SHP77 treated with DMSO at 0.1 percent for 48 hours (cell line): ENCODE results near the gene EEF1E1.
A peak's percentile ranks its signal among the peaks of the same experiment; 100 is the strongest.

Experiments used
- DNase-seq: peaks from one replicate; lab custom pipeline; 2025; lab: John Stamatoyannopoulos, UW

Gene EEF1E1

DNA sequence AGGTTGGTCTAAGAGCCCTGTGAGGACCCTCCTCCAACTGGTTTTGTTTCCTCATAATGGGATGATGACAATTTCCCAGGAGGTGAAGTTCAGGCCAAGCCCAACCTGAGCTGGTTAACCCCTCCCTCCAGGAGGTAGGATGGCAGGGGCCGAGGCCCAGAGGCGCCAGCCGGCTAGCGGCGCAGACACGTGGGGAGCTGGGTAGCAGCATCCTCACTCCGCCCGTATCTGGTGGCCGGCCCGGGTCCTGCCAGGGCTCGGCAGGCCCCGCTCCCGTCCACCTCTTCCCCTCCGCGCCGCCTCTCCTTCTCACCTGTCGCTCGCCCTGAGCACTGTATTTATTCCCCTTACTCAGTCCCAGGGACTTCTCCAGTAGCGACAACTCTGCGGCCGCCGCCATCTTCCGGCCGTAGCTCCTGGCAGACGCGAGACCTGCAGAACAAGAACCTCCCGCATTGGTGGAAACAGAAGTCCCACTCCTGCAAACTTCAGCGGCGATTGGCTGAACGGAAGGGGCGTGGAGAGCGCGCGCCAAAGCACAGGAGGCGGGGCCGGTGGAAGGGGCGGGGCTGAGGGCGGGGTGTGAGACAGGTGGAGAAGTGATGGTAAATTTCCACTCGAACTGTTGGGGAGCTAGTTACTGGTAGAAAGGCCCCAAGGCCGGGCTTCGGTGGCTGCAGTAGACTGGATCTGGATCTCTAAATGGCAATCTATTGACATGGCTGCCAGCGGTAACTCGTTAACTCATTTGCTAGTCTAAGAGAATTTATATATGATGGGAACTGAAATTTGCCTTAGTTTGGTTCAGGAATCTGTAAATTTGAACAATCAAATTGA, at the start of gene EEF1E1:
Gene EEF1E1, minus strand, starts transcription at position 427 of the 837 bp plus-strand sequence. Its CDS starts 27 bp downstream, at position 400.
- peak; percentile 91 for DNase-seq

DNA sequence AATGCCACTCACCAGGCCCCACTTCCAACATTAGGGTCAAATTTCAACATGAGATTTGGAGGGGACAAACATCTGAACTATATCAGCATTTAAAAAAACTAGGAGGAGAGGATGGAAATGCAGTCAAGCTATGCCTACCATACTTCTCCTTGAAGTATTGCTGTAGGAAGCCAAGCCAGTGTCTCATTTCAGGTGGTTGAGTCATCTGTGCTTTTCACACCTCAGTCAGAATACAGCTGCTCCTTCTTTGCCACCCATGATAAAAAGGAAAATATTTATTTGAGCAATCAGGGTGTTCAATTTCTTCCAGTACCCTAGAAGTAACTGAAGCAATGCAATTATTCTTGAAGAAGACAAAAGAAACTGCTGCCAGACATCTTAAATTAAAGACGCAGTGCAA, 47.0 kb upstream of the EEF1E1 start:
- DNase-seq: no peak

DNA sequence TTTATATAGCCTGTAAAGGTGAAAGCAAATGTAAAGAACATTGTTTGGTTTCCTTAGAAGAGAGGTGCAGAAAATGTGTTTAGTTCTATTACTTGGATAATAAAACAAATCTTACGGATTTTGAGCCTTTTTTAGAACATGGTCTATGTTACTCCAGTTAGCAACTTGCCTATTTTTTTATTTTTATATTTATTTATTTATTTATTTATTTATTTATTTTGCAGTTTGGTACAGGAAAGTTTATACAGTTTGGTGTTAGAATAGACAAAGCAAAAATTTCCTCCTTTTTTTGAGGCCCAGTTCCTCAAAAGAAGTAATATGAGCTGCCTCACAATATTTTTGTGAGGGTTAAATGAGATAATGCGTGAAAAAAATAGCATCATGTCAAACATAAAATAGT, 41.6 kb upstream of the EEF1E1 start:
- no peak for DNase-seq

DNA sequence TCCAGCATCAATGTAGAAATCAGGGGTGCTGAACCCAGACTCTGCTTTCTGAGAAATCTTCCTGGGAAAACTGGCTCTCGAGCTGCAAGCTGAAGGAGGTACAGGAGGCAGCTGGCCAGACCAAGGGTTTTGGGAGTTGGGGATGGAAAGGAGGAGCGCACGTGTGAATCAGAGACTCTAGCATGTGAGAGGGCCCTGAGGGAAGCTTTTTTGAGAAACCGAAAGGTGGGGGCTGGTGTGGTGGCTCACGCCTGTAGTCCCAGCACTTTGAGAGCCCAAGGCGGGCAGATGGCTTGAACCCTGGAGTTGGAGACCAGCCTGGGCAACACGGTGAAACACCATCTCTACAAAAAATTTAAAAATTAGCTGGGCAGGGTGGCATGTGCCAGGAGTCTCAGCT, 37.1 kb upstream of the EEF1E1 start:
- DNase-seq: no peak

DNA sequence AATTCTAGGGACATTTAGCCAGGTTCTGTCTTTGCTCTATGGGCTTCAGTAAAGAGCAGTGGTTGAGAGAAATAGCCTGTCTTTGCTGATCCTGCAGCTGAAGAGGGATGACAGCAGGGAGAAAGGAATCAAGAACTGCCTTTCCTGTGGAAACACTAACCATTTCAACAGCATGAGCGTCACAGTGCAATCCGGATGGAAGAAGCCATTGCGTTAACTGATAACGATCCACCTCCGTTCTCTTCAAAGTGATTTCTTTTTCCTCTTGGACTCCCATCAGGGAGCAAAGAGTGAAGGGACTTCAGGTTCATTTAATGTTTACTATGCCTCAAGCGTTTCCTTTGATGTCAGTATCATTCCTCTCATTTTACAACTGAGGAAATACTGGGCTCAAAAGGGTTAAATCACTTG, 35.2 kb upstream of the EEF1E1 start:
- no peak for DNase-seq

DNA sequence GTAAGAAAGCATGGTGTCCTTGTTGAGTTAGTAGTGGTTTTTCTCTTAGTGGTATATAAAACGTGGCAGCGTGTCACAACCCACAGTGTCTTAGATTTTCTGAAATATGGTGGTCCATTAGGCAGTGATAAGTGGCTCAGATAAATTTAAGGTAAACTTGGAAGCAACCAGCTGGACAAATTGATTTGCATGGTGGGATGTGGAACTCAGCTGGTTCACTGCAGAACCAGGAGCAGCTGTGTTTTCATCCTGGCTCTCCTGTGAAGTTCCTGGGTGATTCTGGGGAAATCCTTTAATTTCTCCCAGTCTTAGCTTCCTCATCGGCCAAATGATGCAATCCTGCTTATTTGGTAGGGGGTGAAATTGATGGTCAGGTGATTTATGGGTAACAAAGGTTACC, 32.9 kb upstream of the EEF1E1 start:
- DNase-seq: no peak

DNA sequence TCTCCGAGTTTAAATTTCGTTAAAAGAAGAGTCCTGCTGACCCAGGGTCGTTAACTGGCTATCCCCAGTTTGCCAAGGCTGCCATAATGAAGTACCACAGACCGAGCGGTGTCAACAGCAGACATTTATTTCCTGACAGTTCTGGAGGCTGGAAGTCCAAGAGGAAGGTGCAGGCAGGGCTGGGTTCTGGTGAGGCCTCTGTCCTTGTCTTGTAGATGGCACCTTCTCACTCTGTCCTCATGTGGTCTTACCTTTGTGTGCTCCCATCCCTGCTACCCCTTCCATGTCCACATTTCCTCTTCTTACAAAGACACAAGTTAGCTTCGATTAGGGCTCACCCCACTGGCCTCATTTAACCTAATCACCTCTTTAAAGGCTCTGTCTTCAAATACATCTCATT, 29.8 kb upstream of the EEF1E1 start:
- no peak for DNase-seq

DNA sequence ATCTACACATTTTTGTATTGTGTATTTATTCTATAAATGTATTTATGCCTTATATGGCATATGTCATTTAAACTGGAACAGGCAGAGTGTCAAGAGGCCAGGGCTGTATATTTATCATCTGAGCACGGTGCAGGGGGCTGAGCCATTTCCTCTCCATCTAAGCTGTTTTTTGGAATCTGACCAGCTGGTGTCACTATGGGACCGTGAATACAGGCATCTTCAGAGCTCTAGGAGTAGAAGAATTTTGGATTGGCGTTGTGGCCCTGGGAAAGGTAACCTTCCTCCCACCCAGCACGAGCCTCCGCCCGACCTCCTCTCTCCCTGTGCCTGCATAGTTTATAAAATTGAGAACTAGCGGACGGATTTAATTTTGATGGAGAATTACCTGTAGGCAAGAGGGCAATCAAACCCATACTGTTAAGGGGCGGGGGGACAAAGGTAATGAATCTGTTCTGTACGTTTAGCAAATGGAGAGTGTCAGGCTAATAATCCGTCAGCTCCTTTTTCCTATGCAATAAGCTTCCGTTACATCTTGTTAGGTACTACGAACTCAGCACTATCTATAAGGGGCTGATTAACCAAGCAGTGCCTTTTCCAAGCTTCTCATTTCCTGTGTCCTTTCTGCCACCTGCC, 29.0 kb upstream of the EEF1E1 start:
- peak; percentile 44 for DNase-seq

DNA sequence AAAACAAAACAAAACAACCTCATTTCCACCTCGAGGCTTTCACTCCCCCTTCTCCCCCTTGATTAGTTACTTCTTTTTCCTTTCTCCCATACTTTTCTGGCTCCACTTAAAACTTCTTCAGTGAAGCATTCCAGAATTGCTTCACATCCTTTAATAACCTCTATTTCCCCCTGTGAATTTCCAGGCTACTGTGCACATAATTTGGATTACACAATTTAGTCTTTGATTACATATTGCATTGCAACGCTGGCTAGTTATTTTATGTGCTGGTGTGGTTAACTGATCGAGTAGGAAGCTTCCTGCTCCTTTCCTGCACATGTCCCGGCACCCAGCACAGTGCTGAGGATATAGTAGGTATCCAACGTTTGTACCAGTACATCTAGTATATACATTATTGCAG, 28.1 kb upstream of the EEF1E1 start:
- no peak for DNase-seq

DNA sequence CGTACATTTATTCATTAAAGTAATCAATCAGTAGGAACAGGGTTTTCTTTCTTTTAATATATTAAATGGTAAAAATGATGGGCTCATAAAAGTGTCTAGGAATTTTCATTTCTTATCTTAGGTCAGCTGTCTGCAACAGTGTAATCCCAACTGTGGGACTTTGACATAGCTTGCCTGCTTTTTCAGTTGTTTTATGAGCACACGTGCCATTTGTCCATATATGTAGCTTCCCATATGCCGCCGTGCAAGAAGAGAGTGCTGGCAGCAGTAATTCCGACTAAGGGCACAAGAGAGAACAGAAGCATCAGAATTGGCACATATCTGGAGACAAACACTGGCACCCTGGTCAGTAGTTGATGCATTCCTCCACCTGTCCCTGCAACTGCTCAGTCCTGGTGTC, 20.9 kb upstream of the EEF1E1 start:
- no peak for DNase-seq

DNA sequence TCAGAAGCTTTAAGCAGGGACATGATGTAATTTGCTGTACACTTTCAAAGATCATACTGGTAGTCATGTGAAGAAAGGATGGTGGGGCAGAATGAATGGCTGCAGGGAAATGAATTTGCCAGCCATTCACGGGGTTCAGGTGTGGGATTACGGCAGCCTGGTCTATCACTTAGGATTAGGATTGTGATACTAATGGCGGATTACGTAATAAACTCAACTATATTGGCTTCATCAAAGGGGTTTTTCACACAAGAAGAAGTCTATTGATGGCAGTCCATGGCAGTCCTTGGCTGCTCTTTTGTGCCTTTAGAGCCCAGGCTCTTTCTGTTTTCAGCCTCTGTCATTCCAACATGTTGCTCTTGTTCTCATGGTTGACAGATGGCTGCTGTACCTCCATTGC, 12.6 kb upstream of the EEF1E1 start:
- DNase-seq: no peak

DNA sequence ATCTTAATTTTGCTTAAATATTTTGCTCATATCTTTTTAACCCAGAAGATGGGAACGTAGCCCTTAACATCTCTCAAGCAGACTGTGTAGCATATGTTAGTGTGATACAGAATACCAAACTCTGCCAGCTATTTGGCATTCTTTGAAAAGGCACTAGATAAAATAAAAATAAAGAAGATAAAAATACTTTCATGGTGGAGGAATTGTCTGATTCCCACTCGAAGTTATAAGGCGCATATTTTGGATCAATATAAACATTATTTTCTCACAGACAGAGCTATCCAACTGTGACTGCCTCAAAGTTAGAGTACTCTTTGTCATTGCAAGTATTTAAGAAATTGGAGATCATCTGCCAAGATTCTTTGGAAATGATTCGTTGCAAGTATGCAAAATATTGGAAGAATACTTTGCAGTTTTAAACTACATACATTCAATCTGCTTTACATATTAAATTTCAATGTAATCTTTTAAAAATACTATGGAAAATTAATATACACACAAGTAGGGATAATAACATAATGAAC, 10.8 kb upstream of the EEF1E1 start:
- DNase-seq: no peak

DNA sequence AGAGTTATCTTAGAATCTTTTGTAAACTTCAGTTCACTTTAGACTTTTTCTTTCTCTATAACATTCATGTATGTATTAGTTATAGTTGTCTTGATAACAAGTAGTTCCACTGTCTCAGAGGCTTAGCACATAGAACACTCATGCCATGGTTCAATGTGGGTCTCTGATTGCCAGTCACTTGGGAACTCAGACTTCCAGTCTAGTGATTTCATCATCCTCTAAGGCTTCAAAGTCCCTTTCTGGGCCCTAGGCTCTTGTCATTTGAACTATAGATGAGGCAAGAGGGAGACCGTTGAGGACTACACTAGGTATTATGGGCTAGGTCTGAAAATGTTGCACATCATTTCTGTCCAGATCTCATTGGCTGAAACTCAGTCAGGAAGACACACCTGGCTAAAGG, 8.4 kb upstream of the EEF1E1 start:
- no peak for DNase-seq

DNA sequence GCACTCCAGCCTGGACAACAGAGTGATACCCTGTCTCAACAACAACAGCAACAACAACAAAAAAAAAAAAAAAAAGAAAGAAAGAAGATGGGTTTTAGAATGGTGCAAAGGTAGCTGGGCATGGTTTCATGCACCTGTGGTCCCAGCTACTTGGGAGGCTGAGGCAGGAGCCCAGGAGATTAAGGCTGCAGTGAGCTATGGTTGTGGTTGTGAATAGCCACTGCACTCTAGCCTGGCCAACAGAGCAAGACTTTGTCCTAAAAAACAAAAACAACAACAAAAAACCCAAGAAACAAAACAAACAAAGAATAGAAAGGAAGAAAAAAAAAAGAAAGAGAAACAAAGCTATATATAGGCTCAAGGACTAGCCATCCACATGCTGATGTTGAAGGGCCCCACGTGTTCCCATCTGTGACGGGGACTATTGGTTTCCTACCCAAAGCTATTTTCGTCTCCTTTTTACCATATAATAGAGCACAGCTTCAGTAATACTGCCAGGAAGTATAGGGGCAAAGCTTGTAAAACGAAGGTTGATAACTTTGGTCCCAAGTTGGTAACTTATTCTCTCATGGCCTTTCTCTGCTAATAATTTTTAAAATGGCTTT, 7.9 kb upstream of the EEF1E1 start:
- no peak for DNase-seq

DNA sequence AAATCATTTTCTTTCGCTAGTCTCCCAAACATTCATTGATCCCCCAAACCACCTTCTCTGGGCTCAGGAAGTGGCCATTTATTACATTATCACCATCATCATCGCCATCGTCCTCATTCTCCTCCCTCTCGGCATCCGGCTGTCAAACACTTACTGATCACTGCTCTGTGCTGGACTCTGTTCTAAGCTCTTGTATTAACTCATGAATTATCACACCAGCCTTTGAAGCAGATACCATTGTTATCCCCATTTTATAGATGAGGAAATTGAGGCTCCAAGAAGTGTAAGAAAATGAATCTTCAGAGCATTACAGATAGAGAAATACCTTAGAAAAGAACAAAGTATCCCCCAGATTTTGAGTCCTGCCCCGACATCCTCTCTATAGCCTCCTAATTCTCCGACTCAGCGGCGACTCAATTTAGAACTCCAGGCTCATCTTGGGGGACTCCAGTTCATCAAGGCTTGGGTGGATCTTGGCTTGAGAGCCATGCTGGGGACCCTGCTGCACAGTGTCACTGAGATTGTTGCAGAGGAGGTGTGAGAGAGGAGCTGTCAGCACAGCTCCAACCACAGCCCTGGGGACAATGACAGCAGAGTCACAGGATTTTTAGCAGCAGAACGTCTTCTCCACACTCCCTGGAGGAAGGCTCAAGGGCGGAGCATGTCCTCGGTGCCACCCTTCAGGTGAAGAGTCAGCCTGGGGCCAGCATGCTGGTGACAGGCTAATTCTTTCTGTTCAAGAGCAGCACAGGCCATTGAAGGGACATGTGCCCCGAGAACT, 6.6 kb upstream of the EEF1E1 start:
- DNase-seq: no peak

DNA sequence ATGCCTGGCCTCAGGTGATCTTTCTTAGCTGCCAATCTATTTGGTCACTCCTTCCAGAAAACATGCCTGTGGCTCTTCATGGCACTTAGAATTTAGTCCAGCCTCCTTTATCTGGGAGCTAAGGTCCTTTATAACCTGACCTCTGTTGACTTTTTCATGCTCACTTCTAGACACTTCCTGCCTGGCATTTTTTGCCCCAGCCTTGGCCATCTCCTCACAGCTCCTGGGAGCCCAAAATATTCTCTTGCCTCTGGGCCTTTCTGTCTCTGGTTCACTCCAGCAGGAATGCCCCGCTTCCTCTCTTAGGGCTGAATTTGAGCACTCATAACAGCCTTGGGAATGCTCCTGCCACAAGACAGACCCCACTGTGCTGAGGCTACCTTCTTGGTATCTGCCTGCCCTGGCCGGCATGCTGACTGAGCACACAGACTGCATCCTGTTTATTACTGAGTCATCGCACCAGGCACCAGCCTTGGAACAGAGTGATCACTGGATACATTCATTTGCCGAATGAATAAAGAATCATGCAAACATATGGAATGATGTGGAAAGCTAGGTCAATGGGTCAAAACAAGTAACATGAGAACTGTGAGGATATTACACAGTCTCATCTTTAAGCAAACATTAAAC, 5.8 kb upstream of the EEF1E1 start:
- DNase-seq: no peak

DNA sequence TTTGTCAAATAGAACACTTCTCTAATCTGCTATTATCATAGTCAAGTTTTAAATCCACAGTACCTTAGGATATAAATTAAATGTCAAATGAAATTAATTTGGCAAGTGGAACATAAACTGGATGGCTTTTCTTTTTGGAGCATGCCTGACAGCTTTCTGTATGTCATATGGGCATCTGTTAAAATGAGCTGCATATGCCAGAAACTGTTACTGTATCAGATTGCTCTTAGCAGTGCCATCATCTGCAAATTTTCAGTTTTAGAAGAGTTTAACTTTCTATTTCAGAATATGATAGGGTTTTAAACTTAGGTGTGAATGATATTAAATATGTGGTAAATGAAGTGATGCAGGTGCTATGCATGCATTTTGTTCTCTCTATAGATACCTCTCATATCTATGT, 3.4 kb upstream of the EEF1E1 start:
- DNase-seq: no peak

DNA sequence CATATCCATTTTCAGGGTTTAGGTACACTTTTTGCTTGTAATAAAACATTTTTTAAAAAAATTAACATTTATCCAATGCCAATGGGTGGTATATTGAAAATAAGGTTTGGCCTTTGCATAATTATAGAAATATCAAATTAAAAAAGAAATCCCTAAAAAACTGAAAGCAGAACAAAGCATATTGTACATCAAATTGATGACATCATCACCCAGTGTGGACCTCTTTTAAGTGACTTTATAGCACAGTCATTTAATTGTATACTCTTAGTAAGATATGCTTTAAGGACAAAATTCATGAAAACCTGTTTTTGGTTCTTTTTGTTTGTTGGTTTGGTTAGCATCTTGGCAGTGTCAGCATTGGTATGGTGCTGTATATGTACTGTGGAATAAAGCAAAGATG, 1.4 kb upstream of the EEF1E1 start:
- DNase-seq: no peak

DNA sequence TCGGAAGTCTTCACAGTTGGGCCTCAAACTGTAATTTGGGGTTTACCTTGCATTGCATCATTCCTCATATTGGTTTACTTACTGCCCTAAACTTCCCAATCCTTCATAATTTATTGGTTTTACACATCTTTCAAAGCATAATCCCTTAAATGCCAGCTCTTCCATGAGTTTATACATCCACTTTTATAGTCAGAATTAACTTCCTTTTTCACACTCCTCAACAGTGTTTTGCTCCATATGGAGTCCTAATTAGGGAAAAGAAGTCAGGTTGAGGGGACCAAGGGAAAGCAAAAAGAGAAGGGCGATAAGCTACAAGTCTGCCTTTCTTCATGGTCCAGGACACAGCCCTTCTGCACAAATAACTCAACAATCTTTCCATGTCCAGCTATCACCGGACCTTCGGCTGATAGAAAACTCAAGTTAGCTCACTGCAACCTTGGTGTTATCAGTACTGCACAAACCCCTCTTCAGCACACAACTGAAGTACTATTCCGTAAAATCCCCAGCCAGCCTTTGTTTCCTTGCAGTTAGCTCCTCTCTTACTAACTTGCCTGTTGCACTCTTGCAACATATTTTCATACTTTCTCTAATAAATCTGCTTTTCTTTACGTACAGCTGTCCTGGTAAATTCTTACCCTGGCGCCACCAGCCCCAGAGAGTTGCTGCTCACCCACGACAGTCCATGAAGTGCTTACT, 2.0 kb downstream of the EEF1E1 start:
- no peak for DNase-seq

DNA sequence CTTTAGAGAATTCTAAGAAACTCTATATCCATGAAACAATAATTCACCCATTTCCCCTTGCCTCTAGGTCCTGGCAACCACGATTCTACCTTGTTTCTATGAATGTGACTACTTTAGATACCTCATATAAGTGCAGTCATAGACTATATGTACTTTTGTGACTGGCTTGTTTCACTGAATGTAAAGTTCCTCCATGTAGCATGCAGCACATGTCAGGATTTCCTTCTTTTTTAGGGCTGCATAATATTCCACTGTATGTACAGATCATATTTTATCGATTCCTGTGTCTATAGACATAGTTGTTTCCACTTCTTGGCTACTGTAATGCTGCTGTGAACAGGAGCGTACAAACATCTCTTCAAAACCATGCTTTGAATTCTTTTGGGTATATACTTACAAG, 11.7 kb downstream of the EEF1E1 start:
- DNase-seq: no peak

DNA sequence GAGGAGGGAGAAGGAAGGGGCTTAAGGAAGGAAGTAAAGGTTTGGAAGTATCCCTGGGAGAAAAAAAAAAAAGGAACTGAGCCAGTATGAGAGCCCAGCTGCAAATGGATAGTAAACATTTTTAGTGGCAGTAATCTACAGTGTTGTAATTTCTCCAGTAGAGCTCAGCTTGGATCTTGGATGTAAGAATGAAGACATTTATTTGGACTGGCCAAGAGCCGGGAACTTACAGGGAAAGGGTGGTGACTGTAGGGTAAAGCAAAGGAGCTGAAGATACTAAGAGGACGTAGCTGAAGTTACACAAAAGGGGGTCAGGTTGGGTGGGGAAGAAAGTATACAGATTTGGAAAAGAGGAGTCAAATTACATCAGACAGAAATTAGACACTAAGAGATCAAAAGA, 13.5 kb downstream of the EEF1E1 start:
- DNase-seq: no peak
